Loucy (cell line): ENCODE results near the gene DDX42.

Source experiments
- H2AFZ ChIP-seq: fragments of 200-600 bp; sonication (generic); 2 replicates; pipeline ENCODE4 v1.6.0; 2016; ENCODE audit warnings: antibody characterized with exemption, mild to moderate bottlenecking, low read length, moderate library complexity
- H3F3A ChIP-seq: fragments of 200-600 bp; 2 replicates; pipeline ENCODE4 v1.6.0; 2016; ENCODE audit warnings: antibody characterized with exemption, low read depth, mild to moderate bottlenecking
- H3K27me3 ChIP-seq: fragments of 200-600 bp; sonication (generic); 2 replicates; pipeline ENCODE4 v1.6.1; 2014; ENCODE audit warnings: low read length, mild to moderate bottlenecking; ENCODE audit not compliant: insufficient read depth, poor library complexity, severe bottlenecking
- H3K36me3 ChIP-seq: fragments of 200-600 bp; sonication (generic); 2 replicates; pipeline ENCODE4 v1.6.1; 2016; ENCODE audit warnings: low read length; ENCODE audit not compliant: insufficient read depth
- H3K4me1 ChIP-seq: fragments of 200-600 bp; sonication (generic); 2 replicates; pipeline ENCODE4 v1.5.1; 2014; ENCODE audit warnings: low read length, mild to moderate bottlenecking; ENCODE audit not compliant: insufficient read depth, poor library complexity, severe bottlenecking
- H3K4me2 ChIP-seq: fragments of 200-600 bp; sonication (generic); 2 replicates; pipeline ENCODE4 v1.6.0; 2014; ENCODE audit warnings: antibody characterized with exemption, low read length, low read depth, mild to moderate bottlenecking; ENCODE audit not compliant: poor library complexity, severe bottlenecking
- H3K4me3 ChIP-seq: fragments of 200-600 bp; sonication (generic); 2 replicates; pipeline ENCODE4 v1.5.1; 2014; ENCODE audit warnings: low read length, mild to moderate bottlenecking, mixed read lengths; ENCODE audit not compliant: poor library complexity, severe bottlenecking
- H3K79me2 ChIP-seq: fragments of 200-600 bp; sonication (generic); 2 replicates; pipeline ENCODE4 v1.6.1; 2014; ENCODE audit warnings: low read length; ENCODE audit not compliant: insufficient read depth
- H3K9ac ChIP-seq: fragments of 200-600 bp; sonication (generic); 2 replicates; pipeline ENCODE4 v1.6.0; 2014; ENCODE audit warnings: mild to moderate bottlenecking, low read depth, low read length, moderate library complexity; ENCODE audit not compliant: poor library complexity, severe bottlenecking
- H3K9me2 ChIP-seq: fragments of 200-600 bp; sonication (generic); replicated peaks from 2 replicates; pipeline ENCODE4 v1.6.1; 2016; ENCODE audit warnings: low read depth, low read length, mixed read lengths
- H3K9me3 ChIP-seq: fragments of 200-600 bp; sonication (generic); 2 replicates; pipeline ENCODE4 v1.6.1; 2014; ENCODE audit warnings: mild to moderate bottlenecking, antibody characterized with exemption, low read length, low read depth; ENCODE audit not compliant: insufficient read depth
- H4K20me1 ChIP-seq: fragments of 200-600 bp; sonication (generic); 2 replicates; pipeline ENCODE4 v1.6.0; 2014; ENCODE audit warnings: antibody characterized with exemption, low read length, mild to moderate bottlenecking; ENCODE audit not compliant: insufficient read depth, poor library complexity, severe bottlenecking
- CTCF ChIP-seq: fragments of 200-600 bp; sonication (generic); conservative IDR thresholded peaks from 2 replicates; pipeline ENCODE4 v1.5.1; 2014; ENCODE audit warnings: mild to moderate bottlenecking, antibody characterized with exemption, low read length
- EZH2phosphoT487 ChIP-seq: fragments of 200-600 bp; IDR thresholded peaks from 2 replicates; pipeline ENCODE4 v1.6.1; 2018; ENCODE audit warnings: antibody characterized with exemption, mild to moderate bottlenecking, moderate library complexity, borderline replicate concordance

The DDX42 gene

GRCh38 chr17:63809970-63810369, 36.0 kb downstream of the DDX42 start:
- no peak for TF ChIP-seq CTCF
- no peak for TF ChIP-seq EZH2phosphoT487
- peaks cover 100% of the 10 kb centered on the region for H3K36me3 ChIP-seq
- H2AFZ ChIP-seq: no peak overlapping the region
- no peaks in the 10 kb centered on the region for H3K9me2 ChIP-seq
- H3K27me3 ChIP-seq: no peaks in the 10 kb centered on the region
- no peak overlapping the region for H3K9ac ChIP-seq
- no peaks in the 10 kb centered on the region for H3K9me3 ChIP-seq
- no peaks in the 10 kb centered on the region for H3F3A ChIP-seq
- H3K4me1 ChIP-seq: no peaks in the 10 kb centered on the region
- H3K4me2 ChIP-seq: no peak overlapping the region
- H4K20me1 ChIP-seq: no peaks in the 10 kb centered on the region
- no peak overlapping the region for H3K4me3 ChIP-seq
- H3K79me2 ChIP-seq: no peaks in the 10 kb centered on the region

GRCh38 chr17:63816123-63816522, 42.2 kb downstream of the DDX42 start:
- peaks cover 11% of the 10 kb centered on the region; the same call in 1 of the 2 replicates for H3F3A ChIP-seq
- no peak for TF ChIP-seq CTCF
- no peak overlapping the region for H3K4me2 ChIP-seq

GRCh38 chr17:63816669-63817068, 42.7 kb downstream of the DDX42 start:
- Histone ChIP-seq H3F3A (peaks cover 11% of the 10 kb centered on the region; the same call in 1 of the 2 replicates), H3K9ac (no peak overlapping the region), H3K9me3 (no peaks in the 10 kb centered on the region), H3K27me3 (no peaks in the 10 kb centered on the region), H3K36me3 (peaks cover 98% of the 10 kb centered on the region), H3K79me2 (peaks cover 35% of the 10 kb centered on the region), H3K9me2 (no peaks in the 10 kb centered on the region), H3K4me1 (peaks cover 23% of the 10 kb centered on the region), H3K4me2 (no peak overlapping the region), H4K20me1 (no peaks in the 10 kb centered on the region), H2AFZ (no peak overlapping the region), H3K4me3 (no peak overlapping the region)
- TF ChIP-seq EZH2phosphoT487: no peak
- TF ChIP-seq CTCF: no peak

More at GRCh38 chr17:63816123-63816522, 42.2 kb downstream of the DDX42 start:
- H3K9me2 ChIP-seq: no peaks in the 10 kb centered on the region
- H3K27me3 ChIP-seq: no peaks in the 10 kb centered on the region
- H3K9me3 ChIP-seq: no peaks in the 10 kb centered on the region
- H2AFZ ChIP-seq: no peak overlapping the region
- no peak overlapping the region for H3K9ac ChIP-seq
- no peaks in the 10 kb centered on the region for H4K20me1 ChIP-seq
- peaks cover 98% of the 10 kb centered on the region for H3K36me3 ChIP-seq
- H3K4me3 ChIP-seq: no peak overlapping the region
- peaks cover 29% of the 10 kb centered on the region for H3K79me2 ChIP-seq
- peaks cover 19% of the 10 kb centered on the region for H3K4me1 ChIP-seq
